Tibial nerve (tissue), 4 donors: ENCODE data around the gene GABRD. TPM values are rescaled to one million over a fixed set of nuclear protein-coding genes. Genes with fewer than 3 reads are reported as not detected.
A peak's percentile ranks its signal among the peaks of the same experiment; 100 is the strongest.

Source experiments
- DNase-seq, 2 donors: peaks; one replicate each; pipeline ENCODE4 v3.0.0-alpha.2; 2019; ENCODE audit warnings: low spot score in 2 of 2
- H3K27ac ChIP-seq, 4 donors: fragments of 200-600 bp; sonication (generic) in 3 of 4; one replicate each; pipeline ENCODE4 v1.5.1; 2017 to 2019; ENCODE audit warnings: mild to moderate bottlenecking in 1 of 4
- H3K27me3 ChIP-seq, 2 donors: fragments of 200-600 bp; sonication (generic) in 1 of 2; one replicate each; pipeline versions ENCODE4 v1.5.1 to v1.6.0; 2017 to 2019
- H3K36me3 ChIP-seq, 3 donors: fragments of 200-600 bp; sonication (generic); one replicate each; pipeline ENCODE4 v1.5.1; 2018 to 2019
- H3K4me1 ChIP-seq, 4 donors: fragments of 200-600 bp; sonication (generic) in 3 of 4; one replicate each; pipeline ENCODE4 v1.5.1; 2017 to 2019
- H3K4me3 ChIP-seq, 4 donors: fragments of 200-600 bp; sonication (generic) in 3 of 4; one replicate each; pipeline ENCODE4 v1.5.1; 2017 to 2019; ENCODE audit warnings: mild to moderate bottlenecking in 1 of 4, moderate library complexity in 1 of 4
- H3K9me3 ChIP-seq, 4 donors: fragments of 200-600 bp; sonication (generic) in 3 of 4; one replicate each; pipeline ENCODE4 v1.5.1; 2017 to 2019
- EP300 ChIP-seq, 2 donors: sonication (generic); formaldehyde crosslinking; IDR thresholded peaks; one replicate each; pipeline ENCODE4 v1.6.1; 2017; ENCODE audit warnings: antibody characterized with exemption in 2 of 2, mild to moderate bottlenecking in 1 of 2
- POLR2A ChIP-seq, 2 donors: fragments of 450-650 bp; IDR thresholded peaks; one replicate each; pipeline ENCODE4 v1.6.1; 2017; ENCODE audit warnings: antibody characterized with exemption in 2 of 2, mild to moderate bottlenecking in 2 of 2, moderate library complexity in 2 of 2
- WGBS, 2 donors: methylation state at CpG; one replicate each; pipeline ENCODE4 v1.1.5; 2018; 5-methylcytosine and 5-hydroxymethylcytosine counted together
- total RNA-seq, 4 donors: library from RNA; depleted of rRNA; stranded (reverse); fragments of >200 nt; gene quantifications; one replicate each; pipeline ENCODE4 v1.1.0, GENCODE V29; 2016
- TF ChIP-seq, protein P1 (sequence below), 5 experiments: fragments of 200-600 bp in 3 of 5; fragments of 450-650 bp in 2 of 5; sonication (generic) in 3 of 5; IDR thresholded peaks; one replicate each; pipeline ENCODE4 v1.5.1; 2016 to 2019; ENCODE audit warnings: antibody characterized with exemption in 5 of 5, mild to moderate bottlenecking in 3 of 5, moderate library complexity in 2 of 5

The GABRD gene
- total RNA-seq, 4 donors from 2014 or later = 1.0 TPM; not detected in 3

DNA sequence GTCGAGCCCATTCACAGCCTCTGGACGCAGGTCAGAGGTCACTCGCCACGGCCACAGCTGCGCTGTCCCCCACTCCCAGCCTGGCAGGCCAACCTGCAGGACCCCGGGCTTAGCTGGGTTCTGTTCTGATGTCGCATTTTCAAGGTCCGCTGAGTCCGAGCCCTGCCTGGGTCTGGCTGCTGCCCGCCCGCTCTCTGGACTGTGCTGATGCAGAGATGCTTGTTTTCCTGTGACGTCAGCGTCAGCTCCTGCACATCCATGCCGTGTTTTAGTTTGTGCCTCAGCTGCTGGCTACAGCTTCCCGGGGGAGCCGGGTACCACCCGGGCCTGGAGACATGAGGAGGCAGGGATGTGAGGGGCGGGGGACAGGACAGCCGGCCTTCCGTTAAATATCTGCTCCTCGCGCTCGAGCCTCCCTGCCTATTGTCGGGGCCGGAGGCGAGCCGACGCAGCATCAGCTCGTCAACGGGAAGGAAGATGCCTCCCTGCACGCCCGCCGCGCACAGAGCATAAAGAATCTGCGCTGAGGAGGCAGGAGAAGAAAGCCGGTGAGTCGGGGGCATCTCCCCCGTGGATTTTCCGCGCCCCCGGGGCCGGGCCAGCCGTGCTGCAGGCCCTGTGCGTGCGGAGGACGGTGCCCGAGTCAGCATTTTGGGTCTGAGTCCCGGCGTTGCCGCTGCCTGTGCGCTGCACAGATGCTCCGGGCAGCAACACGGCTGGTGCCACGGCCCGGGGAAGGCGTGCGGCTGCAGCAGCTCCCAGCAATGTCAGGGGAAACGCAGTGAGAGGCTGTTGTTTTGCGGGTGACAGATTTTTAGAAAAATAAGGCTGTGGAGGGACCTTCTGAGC, 54.5 kb downstream of the GABRD start:
- H3K9me3 ChIP-seq = peaks cover 0 to 25% (median 3%) of the 10 kb centered on the region in 4 donors
- H3K27me3 ChIP-seq = peaks cover 0 to 59% of the 10 kb centered on the region in 2 donors
- no peak overlapping the region for H3K27ac ChIP-seq
- peaks cover 0 to 7% (median 0%) of the 10 kb centered on the region in 4 donors for H3K4me1 ChIP-seq
- no peaks in the 10 kb centered on the region for H3K36me3 ChIP-seq
- no peak for DNase-seq
- TF ChIP-seq POLR2A (IDR thresholded peaks at IDR 0.05) (no peak), EP300 (IDR thresholded peaks at IDR 0.05) (no peak)
- TF ChIP-seq, protein P1, sequence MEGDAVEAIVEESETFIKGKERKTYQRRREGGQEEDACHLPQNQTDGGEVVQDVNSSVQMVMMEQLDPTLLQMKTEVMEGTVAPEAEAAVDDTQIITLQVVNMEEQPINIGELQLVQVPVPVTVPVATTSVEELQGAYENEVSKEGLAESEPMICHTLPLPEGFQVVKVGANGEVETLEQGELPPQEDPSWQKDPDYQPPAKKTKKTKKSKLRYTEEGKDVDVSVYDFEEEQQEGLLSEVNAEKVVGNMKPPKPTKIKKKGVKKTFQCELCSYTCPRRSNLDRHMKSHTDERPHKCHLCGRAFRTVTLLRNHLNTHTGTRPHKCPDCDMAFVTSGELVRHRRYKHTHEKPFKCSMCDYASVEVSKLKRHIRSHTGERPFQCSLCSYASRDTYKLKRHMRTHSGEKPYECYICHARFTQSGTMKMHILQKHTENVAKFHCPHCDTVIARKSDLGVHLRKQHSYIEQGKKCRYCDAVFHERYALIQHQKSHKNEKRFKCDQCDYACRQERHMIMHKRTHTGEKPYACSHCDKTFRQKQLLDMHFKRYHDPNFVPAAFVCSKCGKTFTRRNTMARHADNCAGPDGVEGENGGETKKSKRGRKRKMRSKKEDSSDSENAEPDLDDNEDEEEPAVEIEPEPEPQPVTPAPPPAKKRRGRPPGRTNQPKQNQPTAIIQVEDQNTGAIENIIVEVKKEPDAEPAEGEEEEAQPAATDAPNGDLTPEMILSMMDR (IDR thresholded peaks at IDR 0.05) = no peak
- peak overlapping the region in 1 of 4 donors; percentile 14 for H3K4me3 ChIP-seq
- 24 to 33% methylated on average over 37 to 59 of the region's 59 CpGs for WGBS, 2 donors

GRCh38 chr1:2074396-2074795, 55.3 kb downstream of the GABRD start:
- 61 to 63% methylated on average over 19 of the region's 19 CpGs for WGBS, 2 donors
- peaks cover 0 to 59% of the 10 kb centered on the region in 2 donors for H3K27me3 ChIP-seq
- no peak overlapping the region for H3K27ac ChIP-seq
- peaks cover 0 to 7% (median 0%) of the 10 kb centered on the region in 4 donors for H3K4me1 ChIP-seq
- TF ChIP-seq, protein P1 (IDR thresholded peaks at IDR 0.05) = no peak
- TF ChIP-seq EP300 (IDR thresholded peaks at IDR 0.05) (no peak), POLR2A (IDR thresholded peaks at IDR 0.05) (no peak)
- H3K36me3 ChIP-seq = no peaks in the 10 kb centered on the region
- H3K4me3 ChIP-seq = no peak overlapping the region
- no peak for DNase-seq
- peaks cover 0 to 33% (median 3%) of the 10 kb centered on the region in 4 donors for H3K9me3 ChIP-seq

GRCh38 chr1:2074944-2075740, 56.0 kb downstream of the GABRD start:
- no peak for DNase-seq
- Histone ChIP-seq H3K27me3 (peaks cover 0 to 57% of the 10 kb centered on the region in 2 donors), H3K9me3 (peaks cover 0 to 40% (median 3%) of the 10 kb centered on the region in 4 donors), H3K27ac (no peak overlapping the region), H3K4me3 (no peak overlapping the region), H3K36me3 (no peaks in the 10 kb centered on the region), H3K4me1 (peaks cover 0 to 7% (median 0%) of the 10 kb centered on the region in 4 donors)
- 69 to 77% methylated on average over 36 to 38 of the region's 38 CpGs for WGBS, 2 donors
- TF ChIP-seq EP300 (IDR thresholded peaks at IDR 0.05) (no peak), POLR2A (IDR thresholded peaks at IDR 0.05) (no peak)
- TF ChIP-seq, protein P1 (IDR thresholded peaks at IDR 0.05) = no peak

- TF ChIP-seq POLR2A (IDR thresholded peaks at IDR 0.05) (no peak), EP300 (IDR thresholded peaks at IDR 0.05) (no peak)
- TF ChIP-seq, protein P1 (IDR thresholded peaks at IDR 0.05) = no peak
- 94% methylated on average over 20 to 21 of the region's 21 CpGs for WGBS, 2 donors
- peaks cover 0 to 7% (median 0%) of the 10 kb centered on the region in 4 donors for H3K4me1 ChIP-seq
- DNase-seq = no peak
- H3K9me3 ChIP-seq = peaks cover 0 to 54% (median 3%) of the 10 kb centered on the region in 4 donors
- H3K27ac ChIP-seq = no peak overlapping the region
- H3K36me3 ChIP-seq = no peaks in the 10 kb centered on the region
- H3K4me3 ChIP-seq = no peak overlapping the region
- peaks cover 0 to 40% of the 10 kb centered on the region in 2 donors for H3K27me3 ChIP-seq
Measured at GRCh38 chr1:2076826-2077225, 57.7 kb downstream of the GABRD start.
